ENCODE results near the gene CERS2. TPM values are rescaled to one million over a fixed set of nuclear protein-coding genes. Genes with fewer than 3 reads are reported as not detected.

The CERS2 gene
- polyA plus RNA-seq, 1 of the 3 experiments (the other 2 are of a cell fraction), result 150 TPM

- Histone ChIP-seq H3K9ac (no peak overlapping the region), H3K4me1 (ENCODE audit: control insufficient read depth in 1 of 2, insufficient read depth in 2 of 2, low read depth in 1 of 2, low read length in 1 of 2) (peaks cover 0 to 13% of the 10 kb centered on the region in 2 experiments; a peak in 2 of 4 replicates), H3K9me2 (no peaks in the 10 kb centered on the region), H3K79me2 (ENCODE audit: insufficient read depth) (0 out of 2 replicates have a peak, but pooled peaks cover 9% of the 10 kb centered on the region), H3K4me3 (ENCODE audit: low read depth in 2 of 2, low read length in 1 of 2) (no peak overlapping the region), H3F3A (replicated peaks; ENCODE audit: insufficient read depth) (peaks cover 3% of the 10 kb centered on the region), H3K36me3 (replicated peaks in 1 of 2; ENCODE audit: control insufficient read depth in 1 of 2, insufficient read depth in 2 of 2, low read length in 1 of 2) (peaks cover 0 to 11% of the 10 kb centered on the region in 2 experiments), H4K20me1 (ENCODE audit: insufficient read depth) (no peaks in the 10 kb centered on the region), H3K9me3 (no peaks in the 10 kb centered on the region), H3K27ac (ENCODE audit: low read depth in 2 of 2, low read length in 1 of 2) (no peak overlapping the region), H3K4me2 (no peak overlapping the region), H2AFZ (ENCODE audit: low read depth) (no peak overlapping the region), H3K27me3 (ENCODE audit: insufficient read depth) (no peaks in the 10 kb centered on the region)
- WGBS (ENCODE audit: low lambda C conversion rate), result 89% methylated on average over 4 of the region's 4 CpGs
- CTCF ChIA-PET, result interaction anchor here (1.3 to 15.9 kb wide), 2 partner anchors 21 to 98 kb away, joined by 4 to 371 read pairs; partner anchors contain the start of genes ANXA9 and CERS2
- TF ChIP-seq EP300 (IDR thresholded peaks at IDR 0.05; ENCODE audit: borderline replicate concordance in 1 of 2, low read depth in 1 of 2, low read length in 1 of 2) (no peak), TAF1 (IDR thresholded peaks at IDR 0.05; ENCODE audit: borderline replicate concordance, low read depth, low read length) (no peak), SIN3A (IDR thresholded peaks at IDR 0.05; ENCODE audit: borderline replicate concordance, low read depth, low read length) (no peak), GABPA (IDR thresholded peaks at IDR 0.05; ENCODE audit: low read depth) (no peak), TEAD4 (IDR thresholded peaks at IDR 0.05; ENCODE audit: borderline replicate concordance, insufficient read depth) (no peak), CHD2 (IDR thresholded peaks at IDR 0.05; ENCODE audit: low read length, partially characterized antibody) (no peak), ZBTB33 (IDR thresholded peaks at IDR 0.05; ENCODE audit: borderline replicate concordance, low read depth) (no peak), MEF2A (IDR thresholded peaks at IDR 0.05; ENCODE audit: borderline replicate concordance, low read depth) (no peak), RXRA (IDR thresholded peaks at IDR 0.05; ENCODE audit: borderline replicate concordance, low read depth) (no peak), REST (IDR thresholded peaks at IDR 0.05; ENCODE audit: low read depth, low read length) (no peak), FOSL2 (IDR thresholded peaks at IDR 0.05; ENCODE audit: borderline replicate concordance, low read depth) (no peak), PBX3 (IDR thresholded peaks at IDR 0.05) (no peak), ELF1 (IDR thresholded peaks at IDR 0.05) (no peak), RAD21 (IDR thresholded peaks at IDR 0.05; ENCODE audit: low read length) (no peak)
- TF ChIP-seq, protein P1, sequence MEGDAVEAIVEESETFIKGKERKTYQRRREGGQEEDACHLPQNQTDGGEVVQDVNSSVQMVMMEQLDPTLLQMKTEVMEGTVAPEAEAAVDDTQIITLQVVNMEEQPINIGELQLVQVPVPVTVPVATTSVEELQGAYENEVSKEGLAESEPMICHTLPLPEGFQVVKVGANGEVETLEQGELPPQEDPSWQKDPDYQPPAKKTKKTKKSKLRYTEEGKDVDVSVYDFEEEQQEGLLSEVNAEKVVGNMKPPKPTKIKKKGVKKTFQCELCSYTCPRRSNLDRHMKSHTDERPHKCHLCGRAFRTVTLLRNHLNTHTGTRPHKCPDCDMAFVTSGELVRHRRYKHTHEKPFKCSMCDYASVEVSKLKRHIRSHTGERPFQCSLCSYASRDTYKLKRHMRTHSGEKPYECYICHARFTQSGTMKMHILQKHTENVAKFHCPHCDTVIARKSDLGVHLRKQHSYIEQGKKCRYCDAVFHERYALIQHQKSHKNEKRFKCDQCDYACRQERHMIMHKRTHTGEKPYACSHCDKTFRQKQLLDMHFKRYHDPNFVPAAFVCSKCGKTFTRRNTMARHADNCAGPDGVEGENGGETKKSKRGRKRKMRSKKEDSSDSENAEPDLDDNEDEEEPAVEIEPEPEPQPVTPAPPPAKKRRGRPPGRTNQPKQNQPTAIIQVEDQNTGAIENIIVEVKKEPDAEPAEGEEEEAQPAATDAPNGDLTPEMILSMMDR (IDR thresholded peaks at IDR 0.05), result no peak
- POLR2A ChIA-PET, result no interaction called here
- no peak for DNase-seq
Observed at GRCh38 chr1:151001602-151002001, 27.0 kb upstream of the CERS2 start.
